HepG2 (cell line): Measurements from ENCODE around the gene CAND2. TPM values are rescaled to one million over a fixed set of nuclear protein-coding genes. Genes with fewer than 3 reads are reported as not detected.
A peak's percentile ranks its signal among the peaks of the same experiment; 100 is the strongest.

Experiments used
- ATAC-seq: fragments of 200-7000 bp; cut with Tn5 transposase; 3 replicates; pipeline ENCODE4 v1.9.1; 2020; ENCODE audit warnings: mild to moderate bottlenecking, moderate library complexity
- BruUV-seq: library from RNA; stranded (reverse); fragments of 400-500 nt; replicated peaks from 2 replicates; lab custom pipeline; 2021; lab: Mats Ljungman, UMichigan
- CTCF ChIA-PET: fragments of 300-600 bp; formaldehyde crosslinking; extraction: SDS; loops from one replicate; lab custom pipeline; 2021; ENCODE audit warnings: low total read pairs, inconsistent platforms, low intra/inter-chr PET ratio; lab: Yijun Ruan, JAX
- POLR2A ChIA-PET: fragments of 350-600 bp; sonication (Branson Sonifier 250); formaldehyde crosslinking; loops from one replicate; lab custom pipeline; 2020; ENCODE audit warnings: antibody characterized with exemption, inconsistent platforms; lab: Yijun Ruan, JAX
- DNase-seq: peaks from one replicate; pipeline ENCODE4 v3.0.0-alpha.2; 2015; ENCODE audit warnings: low spot score
- FAIRE-seq: peaks from 3 replicates; lab custom pipeline; 2011; peaks lifted over from hg19 to GRCh38; lab: Jason Lieb, UNC
- H2AFZ ChIP-seq: one replicate; pipeline ENCODE4 v1.6.1; 2011; ENCODE audit warnings: low read length, inconsistent platforms
- H3K27ac ChIP-seq: fragments of 300-600 bp; 3 replicates; pipeline ENCODE4 v1.8.0; 2011; ENCODE audit warnings: mixed run types, mild to moderate bottlenecking, mixed read lengths, low read length, inconsistent platforms; ENCODE audit not compliant: insufficient read depth; ENCODE audit errors: extremely low read length
- H3K27me3 ChIP-seq, 2 experiments: fragments of 200-600 bp in 1 of 2; 2 replicates in 1 of 2; 3 replicates in 1 of 2; pipeline versions ENCODE4 v1.6.0 to v1.8.0; 2011; ENCODE audit warnings: low read length in 2 of 2, mild to moderate bottlenecking in 2 of 2, moderate library complexity in 2 of 2, inconsistent platforms in 1 of 2; ENCODE audit not compliant: insufficient read depth in 2 of 2, control insufficient read depth in 1 of 2
- H3K36me3 ChIP-seq, 2 experiments: fragments of 200-600 bp in 1 of 2; replicated peaks in 1 of 2; 2 replicates in 1 of 2; 3 replicates in 1 of 2; pipeline versions ENCODE4 v1.5.1 to v1.8.0; 2011; ENCODE audit warnings: low read length in 2 of 2, inconsistent platforms in 1 of 2; ENCODE audit not compliant: insufficient read depth in 2 of 2, control insufficient read depth in 1 of 2
- H3K4me1 ChIP-seq: 2 replicates; pipeline ENCODE4 v1.5.1; 2012; ENCODE audit warnings: low read length, inconsistent platforms; ENCODE audit not compliant: insufficient read depth
- H3K4me2 ChIP-seq: 2 replicates; pipeline ENCODE4 v1.6.0; 2011; ENCODE audit warnings: low read depth, low read length, inconsistent platforms
- H3K4me3 ChIP-seq, 3 experiments: fragments of 200-600 bp in 1 of 3; sonication (generic), shearing (Covaris generic) in 1 of 3; replicated peaks in 1 of 3; 2 replicates each; pipeline ENCODE4 v1.5.1; 2011 to 2016; ENCODE audit warnings: low read length in 3 of 3, inconsistent platforms in 2 of 3, low read depth in 2 of 3, mild to moderate bottlenecking in 2 of 3, control low read depth in 1 of 3, mixed read lengths in 1 of 3; ENCODE audit not compliant: insufficient read depth in 1 of 3
- H3K79me2 ChIP-seq: one replicate; pipeline ENCODE4 v1.6.1; 2011; ENCODE audit warnings: low read length, inconsistent platforms; ENCODE audit not compliant: insufficient read depth
- H3K9ac ChIP-seq: 2 replicates; pipeline ENCODE4 v1.6.0; 2011; ENCODE audit warnings: mild to moderate bottlenecking, low read depth, low read length, inconsistent platforms; ENCODE audit not compliant: insufficient read depth
- H3K9me3 ChIP-seq: 2 replicates; pipeline ENCODE4 v1.5.1; 2012; ENCODE audit warnings: mild to moderate bottlenecking, low read length
- H4K20me1 ChIP-seq: 2 replicates; pipeline ENCODE4 v1.6.0; 2011; ENCODE audit warnings: inconsistent platforms, mild to moderate bottlenecking, low read length, moderate library complexity; ENCODE audit not compliant: insufficient read depth
- AHR ChIP-seq: IDR thresholded peaks from 2 replicates; pipeline ENCODE4 v1.6.1; 2018; ENCODE audit warnings: missing genetic modification reagents, missing compliant biosample characterization
- CBX2 ChIP-seq, 2 experiments: fragments of 200-600 bp in 1 of 2; sonication (generic); formaldehyde crosslinking in 1 of 2; IDR thresholded peaks; 2 replicates each; pipeline versions ENCODE4 v1.7.0 to v1.8.1; 2018 to 2022; ENCODE audit warnings: low read depth in 2 of 2, low read length in 1 of 2, mild to moderate bottlenecking in 1 of 2, missing genetic modification reagents in 1 of 2
- FOXA1 ChIP-seq, 2 experiments: fragments of 450-650 bp in 1 of 2; sonication (generic) in 1 of 2; formaldehyde crosslinking in 1 of 2; IDR thresholded peaks; 2 replicates each; pipeline versions ENCODE4 v1.4.0 to v1.6.1; 2016 to 2020; ENCODE audit warnings: missing genetic modification reagents in 1 of 2
- ISX ChIP-seq: sonication (generic); formaldehyde crosslinking; conservative IDR thresholded peaks from 2 replicates; pipeline ENCODE4 v1.5.0; 2020; ENCODE audit warnings: missing genetic modification reagents
- JDP2 ChIP-seq: sonication (generic); formaldehyde crosslinking; IDR thresholded peaks from 2 replicates; pipeline ENCODE4 v1.8.1; 2022; ENCODE audit warnings: missing genetic modification reagents, borderline replicate concordance
- KDM5A ChIP-seq: fragments of 200-600 bp; sonication (generic); IDR thresholded peaks from 2 replicates; pipeline ENCODE4 v1.7.0; 2018; ENCODE audit warnings: antibody characterized with exemption, mild to moderate bottlenecking, low read length, borderline replicate concordance
- MAFK ChIP-seq, 2 experiments: IDR thresholded peaks in 1 of 2; conservative IDR thresholded peaks in 1 of 2; 2 replicates each; pipeline ENCODE4 v1.6.1; 2011; ENCODE audit warnings: improper control_type of control experiment in 2 of 2, low read length in 2 of 2
- MTERF4 ChIP-seq: sonication (generic); formaldehyde crosslinking; IDR thresholded peaks from 2 replicates; pipeline ENCODE4 v1.8.0; 2023; ENCODE audit warnings: mild to moderate bottlenecking, missing genetic modification reagents
- NAIF1 ChIP-seq: sonication (generic); formaldehyde crosslinking; IDR thresholded peaks from 2 replicates; pipeline ENCODE4 v1.5.0; 2020; ENCODE audit warnings: mild to moderate bottlenecking, missing genetic modification reagents, borderline replicate concordance
- NCOA5 ChIP-seq: sonication (generic); formaldehyde crosslinking; IDR thresholded peaks from 2 replicates; pipeline ENCODE4 v1.4.0; 2020; ENCODE audit warnings: missing genetic modification reagents
- RBM39 ChIP-seq: fragments of 200-400 bp; formaldehyde crosslinking; IDR thresholded peaks from one replicate; pipeline ENCODE4 v1.6.1; 2018; ENCODE audit warnings: antibody characterized with exemption, mild to moderate bottlenecking, low read depth, low read length; ENCODE audit not compliant: poor library complexity, severe bottlenecking
- ZFAT ChIP-seq: sonication (generic); formaldehyde crosslinking; conservative IDR thresholded peaks from 2 replicates; pipeline ENCODE4 v1.8.1; 2023; ENCODE audit warnings: missing genetic modification reagents, inconsistent platforms
- ZNF33A ChIP-seq: sonication (generic); formaldehyde crosslinking; IDR thresholded peaks from 2 replicates; pipeline ENCODE4 v1.5.1; 2020; ENCODE audit warnings: missing genetic modification reagents, mild to moderate bottlenecking, moderate library complexity, borderline replicate concordance
- ZNF382 ChIP-seq: sonication (generic); formaldehyde crosslinking; IDR thresholded peaks from 2 replicates; pipeline ENCODE4 v1.5.0; 2020; ENCODE audit warnings: missing genetic modification reagents, mild to moderate bottlenecking, borderline replicate concordance
- ZNF451 ChIP-seq: sonication (generic); formaldehyde crosslinking; IDR thresholded peaks from 2 replicates; pipeline ENCODE4 v1.5.0; 2020; ENCODE audit warnings: mild to moderate bottlenecking, missing genetic modification reagents
- ZNF564 ChIP-seq: sonication (generic); formaldehyde crosslinking; IDR thresholded peaks from 2 replicates; pipeline ENCODE4 v1.8.1; 2023; ENCODE audit warnings: mild to moderate bottlenecking, missing genetic modification reagents
- ZNF761 ChIP-seq: sonication (generic); formaldehyde crosslinking; conservative IDR thresholded peaks from 2 replicates; pipeline ENCODE4 v1.4.0; 2020; ENCODE audit warnings: mild to moderate bottlenecking, missing genetic modification reagents
- ZNF782 ChIP-seq: sonication (generic); formaldehyde crosslinking; IDR thresholded peaks from 2 replicates; pipeline ENCODE4 v1.4.0; 2020; ENCODE audit warnings: missing genetic modification reagents, mild to moderate bottlenecking, borderline replicate concordance
- WGBS: methylation state at CpG from one replicate; pipeline ENCODE4 v1.1.6; 2017; ENCODE audit warnings: low lambda C conversion rate; 5-methylcytosine and 5-hydroxymethylcytosine counted together
- in situ Hi-C: cut with HindIII; loops from 2 replicates; pipeline ENCODE4 v1.10.0; 2017; ENCODE audit warnings: low pct_unique_long_range_greater_than_20kb; ENCODE audit not compliant: extremely low pct_ligation_motif_present
- intact Hi-C: fragments of 100-400 bp; cut with micrococcal nuclease; formaldehyde crosslinking; loops from one replicate; pipeline ENCODE4 v1.10.0; 2022; ENCODE audit not compliant: unreplicated experiment
- polyA plus RNA-seq, 8 experiments: library from polyadenylated mRNA; depleted of rRNA in 3 of 8; stranded (reverse) in 7 of 8; unstranded in 1 of 8; fragments of >200 nt; fragmentation: Illumina TruSeq in 4 of 8; extraction: Trizol in 4 of 8; gene quantifications; 2 replicates each; pipeline versions ENCODE4 v1.2.1 to v1.2.3, GENCODE V29; 2011 to 2016; ENCODE audit warnings: low read depth in 4 of 8, missing spikeins in 1 of 8, mixed read lengths in 1 of 8; ENCODE audit not compliant: insufficient read depth in 1 of 8
- total RNA-seq, 5 experiments: library from RNA; depleted of rRNA; stranded (reverse); fragments of >200 nt; fragmentation: Illumina TruSeq; extraction: Trizol; gene quantifications; 2 replicates each; pipeline ENCODE4 v1.2.3, GENCODE V29; 2016; ENCODE audit warnings: low read depth in 1 of 5
- TF ChIP-seq, protein P1 (sequence below): sonication (generic); formaldehyde crosslinking; IDR thresholded peaks from 2 replicates; pipeline ENCODE4 v1.8.1; 2022; ENCODE audit warnings: low read depth, mild to moderate bottlenecking, missing genetic modification reagents
- TF ChIP-seq, protein P2 (sequence below): sonication (generic); formaldehyde crosslinking; IDR thresholded peaks from 2 replicates; pipeline ENCODE4 v1.5.0; 2020; ENCODE audit warnings: mild to moderate bottlenecking, missing genetic modification reagents

CAND2 gene
- total and polyA plus RNA-seq, 2 of the 13 experiments (the other 11 are each of a cell fraction or from before 2014, with no cell fraction given), result 0.01 TPM; not detected in 1

GRCh38 chr3:12815719-12816118 is 19.2 kb downstream of the CAND2 start:
- Histone ChIP-seq H4K20me1 (no peaks in the 10 kb centered on the region), H2AFZ (no peak overlapping the region), H3K4me3 (no peak overlapping the region), H3K4me1 (0 out of 2 replicates have a peak, but pooled peaks cover 4% of the 10 kb centered on the region), H3K9ac (no peak overlapping the region), H3K9me3 (no peaks in the 10 kb centered on the region), H3K27me3 (peaks cover 16 to 65% of the 10 kb centered on the region in 2 experiments), H3K79me2 (no peaks in the 10 kb centered on the region), H3K4me2 (no peak overlapping the region), H3K27ac (no peak overlapping the region), H3K36me3 (no peaks in the 10 kb centered on the region)
- WGBS, result no CpG with 5 or more reads among the region's 9 CpGs
- peak; percentile 13; the same call in 1 of the 3 replicates for ATAC-seq
- FAIRE-seq, result no peak
- in situ Hi-C loops, result no loop called here
- ChIA-PET CTCF (no interaction called here), POLR2A (no interaction called here)
- no peak for DNase-seq
- no TSS peak for BruUV-seq
- TF ChIP-seq MAFK (conservative IDR thresholded peaks at IDR 0.05 in 1 of 2, IDR thresholded peaks at IDR 0.05 in 1 of 2; ENCODE audit: low read length in 2 of 2), result no peak
- TF ChIP-seq ZNF782 (CRISPR knock-in tag), result no peak
- TF ChIP-seq, protein P1, sequence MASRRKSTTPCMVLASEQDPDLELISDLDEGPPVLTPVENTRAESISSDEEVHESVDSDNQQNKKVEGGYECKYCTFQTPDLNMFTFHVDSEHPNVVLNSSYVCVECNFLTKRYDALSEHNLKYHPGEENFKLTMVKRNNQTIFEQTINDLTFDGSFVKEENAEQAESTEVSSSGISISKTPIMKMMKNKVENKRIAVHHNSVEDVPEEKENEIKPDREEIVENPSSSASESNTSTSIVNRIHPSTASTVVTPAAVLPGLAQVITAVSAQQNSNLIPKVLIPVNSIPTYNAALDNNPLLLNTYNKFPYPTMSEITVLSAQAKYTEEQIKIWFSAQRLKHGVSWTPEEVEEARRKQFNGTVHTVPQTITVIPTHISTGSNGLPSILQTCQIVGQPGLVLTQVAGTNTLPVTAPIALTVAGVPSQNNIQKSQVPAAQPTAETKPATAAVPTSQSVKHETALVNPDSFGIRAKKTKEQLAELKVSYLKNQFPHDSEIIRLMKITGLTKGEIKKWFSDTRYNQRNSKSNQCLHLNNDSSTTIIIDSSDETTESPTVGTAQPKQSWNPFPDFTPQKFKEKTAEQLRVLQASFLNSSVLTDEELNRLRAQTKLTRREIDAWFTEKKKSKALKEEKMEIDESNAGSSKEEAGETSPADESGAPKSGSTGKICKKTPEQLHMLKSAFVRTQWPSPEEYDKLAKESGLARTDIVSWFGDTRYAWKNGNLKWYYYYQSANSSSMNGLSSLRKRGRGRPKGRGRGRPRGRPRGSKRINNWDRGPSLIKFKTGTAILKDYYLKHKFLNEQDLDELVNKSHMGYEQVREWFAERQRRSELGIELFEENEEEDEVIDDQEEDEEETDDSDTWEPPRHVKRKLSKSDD, result no peak
- no peak for TF ChIP-seq AHR (CRISPR knock-in tag)
- TF ChIP-seq KDM5A, result no peak
- TF ChIP-seq ZNF382, result no peak
- no peak for TF ChIP-seq RBM39
- no peak for TF ChIP-seq FOXA1 (IDR thresholded peaks at IDR 0.05)
- TF ChIP-seq FOXA1 (CRISPR knock-in tag; IDR thresholded peaks at IDR 0.05), result no peak
- no peak for TF ChIP-seq ISX (CRISPR knock-in tag)
- no peak for TF ChIP-seq NCOA5
- TF ChIP-seq, protein P2, sequence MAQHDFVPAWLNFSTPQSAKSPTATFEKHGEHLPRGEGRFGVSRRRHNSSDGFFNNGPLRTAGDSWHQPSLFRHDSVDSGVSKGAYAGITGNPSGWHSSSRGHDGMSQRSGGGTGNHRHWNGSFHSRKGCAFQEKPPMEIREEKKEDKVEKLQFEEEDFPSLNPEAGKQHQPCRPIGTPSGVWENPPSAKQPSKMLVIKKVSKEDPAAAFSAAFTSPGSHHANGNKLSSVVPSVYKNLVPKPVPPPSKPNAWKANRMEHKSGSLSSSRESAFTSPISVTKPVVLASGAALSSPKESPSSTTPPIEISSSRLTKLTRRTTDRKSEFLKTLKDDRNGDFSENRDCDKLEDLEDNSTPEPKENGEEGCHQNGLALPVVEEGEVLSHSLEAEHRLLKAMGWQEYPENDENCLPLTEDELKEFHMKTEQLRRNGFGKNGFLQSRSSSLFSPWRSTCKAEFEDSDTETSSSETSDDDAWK, result no peak
- no peak for TF ChIP-seq ZNF761 (CRISPR knock-in tag)
- TF ChIP-seq NAIF1, result no peak
- TF ChIP-seq MTERF4 (CRISPR knock-in tag), result no peak
- TF ChIP-seq CBX2 (IDR thresholded peaks at IDR 0.05; ENCODE audit: low read depth, low read length), result no peak
- TF ChIP-seq CBX2 (CRISPR knock-in tag; IDR thresholded peaks at IDR 0.05; ENCODE audit: low read depth), result no peak
- TF ChIP-seq ZFAT, result no peak
- no peak for TF ChIP-seq JDP2 (CRISPR knock-in tag)
- TF ChIP-seq ZNF564 (CRISPR knock-in tag), result no peak
- TF ChIP-seq ZNF451, result no peak
- TF ChIP-seq ZNF33A (CRISPR knock-in tag), result no peak
- intact Hi-C loops, result no loop called here
